ENCODE data around the gene CNIH4.

DNA sequence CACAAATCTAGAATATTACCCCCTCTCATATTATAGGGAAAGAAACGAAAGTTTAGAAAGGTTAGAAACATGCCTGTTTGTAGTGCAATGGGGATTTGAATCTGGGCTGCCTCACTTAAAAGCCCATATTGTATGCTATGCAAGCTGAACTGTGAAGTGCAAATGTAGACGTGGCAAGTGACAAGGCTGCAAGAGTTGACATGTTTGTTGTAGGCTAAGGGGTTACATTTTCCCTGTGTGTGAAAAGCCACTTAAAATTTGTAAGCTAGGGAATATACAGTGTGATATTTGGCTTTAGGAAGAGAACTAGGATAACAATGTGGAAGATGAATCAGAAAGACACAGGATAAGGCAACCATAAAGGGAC lies 48.9 kb downstream of the CNIH4 start:
- TF ChIP-seq, protein P1, sequence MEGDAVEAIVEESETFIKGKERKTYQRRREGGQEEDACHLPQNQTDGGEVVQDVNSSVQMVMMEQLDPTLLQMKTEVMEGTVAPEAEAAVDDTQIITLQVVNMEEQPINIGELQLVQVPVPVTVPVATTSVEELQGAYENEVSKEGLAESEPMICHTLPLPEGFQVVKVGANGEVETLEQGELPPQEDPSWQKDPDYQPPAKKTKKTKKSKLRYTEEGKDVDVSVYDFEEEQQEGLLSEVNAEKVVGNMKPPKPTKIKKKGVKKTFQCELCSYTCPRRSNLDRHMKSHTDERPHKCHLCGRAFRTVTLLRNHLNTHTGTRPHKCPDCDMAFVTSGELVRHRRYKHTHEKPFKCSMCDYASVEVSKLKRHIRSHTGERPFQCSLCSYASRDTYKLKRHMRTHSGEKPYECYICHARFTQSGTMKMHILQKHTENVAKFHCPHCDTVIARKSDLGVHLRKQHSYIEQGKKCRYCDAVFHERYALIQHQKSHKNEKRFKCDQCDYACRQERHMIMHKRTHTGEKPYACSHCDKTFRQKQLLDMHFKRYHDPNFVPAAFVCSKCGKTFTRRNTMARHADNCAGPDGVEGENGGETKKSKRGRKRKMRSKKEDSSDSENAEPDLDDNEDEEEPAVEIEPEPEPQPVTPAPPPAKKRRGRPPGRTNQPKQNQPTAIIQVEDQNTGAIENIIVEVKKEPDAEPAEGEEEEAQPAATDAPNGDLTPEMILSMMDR (IDR thresholded peaks at IDR 0.05), result no peak
- no peak for TF ChIP-seq POLR2A (IDR thresholded peaks at IDR 0.05)

All from testis (tissue), 2 donors.